ENCODE results near the gene RAB44. TPM values are rescaled to one million over a fixed set of nuclear protein-coding genes. Genes with fewer than 3 reads are reported as not detected.
"Not testable (repeated sequence)": the region's sequence is repeated elsewhere in the genome, so short reads cannot be mapped to it uniquely, and the experiment has no call there.

The RAB44 gene
- total RNA-seq, 1 experiment from 2014 or later: not detected

DNA sequence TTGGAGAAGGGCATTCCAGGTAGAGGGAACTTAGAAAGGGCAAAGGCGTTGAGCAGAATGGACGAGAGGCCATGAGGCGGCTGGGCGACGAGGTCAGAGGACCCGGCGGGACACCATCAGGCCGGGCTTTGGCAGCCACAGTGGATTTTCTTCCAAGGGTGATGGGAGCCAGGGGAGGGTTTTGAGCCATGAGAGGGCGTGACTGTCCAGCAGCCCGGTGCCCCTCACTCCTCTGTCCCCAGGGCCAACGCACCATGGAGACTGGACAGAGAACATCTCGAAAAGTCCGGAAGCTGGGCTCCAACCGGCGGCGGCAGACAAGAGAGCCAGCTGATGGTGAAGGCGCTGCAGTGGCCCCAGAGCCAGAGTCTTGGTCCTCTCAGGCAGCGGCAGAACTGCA, 6.4 kb downstream of the RAB44 start:
- H2AK5ac ChIP-seq (ENCODE audit: insufficient read length, low read length): no peak overlapping the region
- H4K91ac ChIP-seq (ENCODE audit: insufficient read length, low read depth, low read length): no peak overlapping the region
- H3K27me3 Mint-ChIP-seq (ENCODE audit: low read depth): no peaks in the 10 kb centered on the region; the same call in 1 of the 2 replicates
- no peak overlapping the region for H2BK5ac ChIP-seq (ENCODE audit: insufficient read length, low read length)
- no peak overlapping the region for H4K5ac ChIP-seq (ENCODE audit: insufficient read length, low read depth, low read length)
- H3K9me3 ChIP-seq (ENCODE audit: control insufficient read depth, low read depth, low read length): no peaks in the 10 kb centered on the region
- no CpG with 5 or more reads among the region's 18 CpGs for WGBS (ENCODE audit: extremely low coverage, insufficient read length, low lambda C conversion rate)
- H4K8ac ChIP-seq (replicated peaks; ENCODE audit: insufficient read length, low read depth, low read length): no peak overlapping the region
- H2BK15ac ChIP-seq (ENCODE audit: low read depth, low read length): no peak overlapping the region
- H2BK12ac ChIP-seq (ENCODE audit: insufficient read length, low read depth, low read length): no peak overlapping the region
- H4K20me1 ChIP-seq (ENCODE audit: control insufficient read depth, insufficient read depth, insufficient read length): no peaks in the 10 kb centered on the region
- H3K79me1 ChIP-seq (ENCODE audit: insufficient read depth, low read depth, low read length, poor library complexity, severe bottlenecking): no peaks in the 10 kb centered on the region
- H3K27ac ChIP-seq (ENCODE audit: insufficient read length, low read depth, low read length): no peak overlapping the region
- no peak overlapping the region for H2BK120ac ChIP-seq (ENCODE audit: low read depth, low read length, poor library complexity, severe bottlenecking)
- H3T11ph ChIP-seq (ENCODE audit: low read length): no peak overlapping the region
- no peaks in the 10 kb centered on the region for H3K27me3 ChIP-seq (ENCODE audit: insufficient read depth, low read length)
- H3K9me3 Mint-ChIP-seq: no peaks in the 10 kb centered on the region
- no peak overlapping the region for H2AFZ ChIP-seq (ENCODE audit: low read length)
- no peak overlapping the region for H3K4ac ChIP-seq (ENCODE audit: low read depth, low read length)
- no peaks in the 10 kb centered on the region for H3K4me1 ChIP-seq (ENCODE audit: insufficient read depth, low read length)
- no peak overlapping the region for H3K4me3 Mint-ChIP-seq
- H3K4me2 ChIP-seq (ENCODE audit: insufficient read depth, insufficient read length, low read length): no peak overlapping the region
- no peak overlapping the region for H2BK20ac ChIP-seq (ENCODE audit: low read depth, low read length, poor library complexity, severe bottlenecking)
- no peak overlapping the region for H3K27ac Mint-ChIP-seq
- H3K9ac ChIP-seq (ENCODE audit: extremely low read depth, insufficient read length, low read length): no peak overlapping the region
- no peaks in the 10 kb centered on the region for H3K4me1 Mint-ChIP-seq
- no peak overlapping the region for H3K23ac ChIP-seq (ENCODE audit: insufficient read length, low read depth, low read length)
- no peak overlapping the region for H3K18ac ChIP-seq (ENCODE audit: insufficient read length, low read depth, low read length)
- H3K23me2 ChIP-seq (ENCODE audit: insufficient read length, low read depth, low read length, poor library complexity, severe bottlenecking): no peaks in the 10 kb centered on the region
- H3K56ac ChIP-seq (ENCODE audit: insufficient read length, low read depth, low read length): no peak overlapping the region
- TF ChIP-seq, protein P1, sequence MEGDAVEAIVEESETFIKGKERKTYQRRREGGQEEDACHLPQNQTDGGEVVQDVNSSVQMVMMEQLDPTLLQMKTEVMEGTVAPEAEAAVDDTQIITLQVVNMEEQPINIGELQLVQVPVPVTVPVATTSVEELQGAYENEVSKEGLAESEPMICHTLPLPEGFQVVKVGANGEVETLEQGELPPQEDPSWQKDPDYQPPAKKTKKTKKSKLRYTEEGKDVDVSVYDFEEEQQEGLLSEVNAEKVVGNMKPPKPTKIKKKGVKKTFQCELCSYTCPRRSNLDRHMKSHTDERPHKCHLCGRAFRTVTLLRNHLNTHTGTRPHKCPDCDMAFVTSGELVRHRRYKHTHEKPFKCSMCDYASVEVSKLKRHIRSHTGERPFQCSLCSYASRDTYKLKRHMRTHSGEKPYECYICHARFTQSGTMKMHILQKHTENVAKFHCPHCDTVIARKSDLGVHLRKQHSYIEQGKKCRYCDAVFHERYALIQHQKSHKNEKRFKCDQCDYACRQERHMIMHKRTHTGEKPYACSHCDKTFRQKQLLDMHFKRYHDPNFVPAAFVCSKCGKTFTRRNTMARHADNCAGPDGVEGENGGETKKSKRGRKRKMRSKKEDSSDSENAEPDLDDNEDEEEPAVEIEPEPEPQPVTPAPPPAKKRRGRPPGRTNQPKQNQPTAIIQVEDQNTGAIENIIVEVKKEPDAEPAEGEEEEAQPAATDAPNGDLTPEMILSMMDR (conservative IDR thresholded peaks at IDR 0.05): no peak
- no peak overlapping the region for H3K14ac ChIP-seq (ENCODE audit: insufficient read depth, low read length)
- DNase-seq: no peak
- no peaks in the 10 kb centered on the region for H3K79me2 ChIP-seq (ENCODE audit: insufficient read depth, low read length)
- H3K36me3 Mint-ChIP-seq (ENCODE audit: insufficient read depth in 1 of 3, low read depth in 3 of 3): no peaks in the 10 kb centered on the region

DNA sequence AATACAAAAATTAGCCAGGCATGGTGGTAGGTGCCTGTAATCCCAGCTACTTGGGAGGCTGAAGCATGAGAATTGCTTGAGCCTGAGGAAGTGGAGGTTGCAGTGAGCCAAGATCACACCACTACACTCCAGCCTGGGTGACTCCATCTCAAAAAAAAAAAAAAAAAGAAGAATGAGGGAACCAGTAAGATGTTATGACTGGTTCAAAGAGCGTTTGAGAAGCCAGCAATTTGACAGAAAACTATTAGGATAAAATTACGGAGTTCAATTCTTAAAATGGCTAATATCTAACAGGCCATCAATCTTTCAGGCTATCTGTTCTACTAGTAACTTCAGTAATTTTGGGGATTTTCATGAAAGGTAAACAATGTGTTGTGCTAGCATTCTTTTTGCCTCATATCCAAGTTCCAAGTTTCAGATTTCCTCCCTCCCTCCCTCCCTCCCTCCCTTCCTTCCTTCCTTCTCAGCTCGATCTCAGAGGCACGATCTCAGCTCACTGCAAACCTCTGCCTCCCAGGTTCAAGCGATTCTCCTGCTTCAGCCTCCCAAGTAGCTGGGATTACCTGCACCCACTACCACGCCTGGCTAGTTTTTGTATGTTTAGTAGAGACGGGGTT, 7.4 kb downstream of the RAB44 start:
- H2BK120ac ChIP-seq (ENCODE audit: low read depth, low read length, poor library complexity, severe bottlenecking); H3K9me3 ChIP-seq (ENCODE audit: control insufficient read depth, low read depth, low read length); H3K27ac Mint-ChIP-seq; H2AK5ac ChIP-seq (ENCODE audit: insufficient read length, low read length); H2BK12ac ChIP-seq (ENCODE audit: insufficient read length, low read depth, low read length); H3K23ac ChIP-seq (ENCODE audit: insufficient read length, low read depth, low read length); DNase-seq; H3K36me3 Mint-ChIP-seq (ENCODE audit: insufficient read depth in 1 of 3, low read depth in 3 of 3); H2BK5ac ChIP-seq (ENCODE audit: insufficient read length, low read length); H3K4me3 Mint-ChIP-seq; H3K9me3 Mint-ChIP-seq; H3K27me3 ChIP-seq (ENCODE audit: insufficient read depth, low read length); H3K9ac ChIP-seq (ENCODE audit: extremely low read depth, insufficient read length, low read length); H3K18ac ChIP-seq (ENCODE audit: insufficient read length, low read depth, low read length); H4K20me1 ChIP-seq (ENCODE audit: control insufficient read depth, insufficient read depth, insufficient read length); H3K4me1 ChIP-seq (ENCODE audit: insufficient read depth, low read length); H3K4me1 Mint-ChIP-seq; H2BK20ac ChIP-seq (ENCODE audit: low read depth, low read length, poor library complexity, severe bottlenecking); H3K79me1 ChIP-seq (ENCODE audit: insufficient read depth, low read depth, low read length, poor library complexity, severe bottlenecking); H4K5ac ChIP-seq (ENCODE audit: insufficient read length, low read depth, low read length); H3K23me2 ChIP-seq (ENCODE audit: insufficient read length, low read depth, low read length, poor library complexity, severe bottlenecking); H2BK15ac ChIP-seq (ENCODE audit: low read depth, low read length); H3K27ac ChIP-seq (ENCODE audit: insufficient read length, low read depth, low read length); H3K56ac ChIP-seq (ENCODE audit: insufficient read length, low read depth, low read length); H4K8ac ChIP-seq (replicated peaks; ENCODE audit: insufficient read length, low read depth, low read length); H3K27me3 Mint-ChIP-seq (ENCODE audit: low read depth); H3K4ac ChIP-seq (ENCODE audit: low read depth, low read length); H3K79me2 ChIP-seq (ENCODE audit: insufficient read depth, low read length); H2AFZ ChIP-seq (ENCODE audit: low read length); H3T11ph ChIP-seq (ENCODE audit: low read length); H4K91ac ChIP-seq (ENCODE audit: insufficient read length, low read depth, low read length); H3K14ac ChIP-seq (ENCODE audit: insufficient read depth, low read length); H3K4me2 ChIP-seq (ENCODE audit: insufficient read depth, insufficient read length, low read length): not testable (repeated sequence)
- no CpG with 5 or more reads among the region's 7 CpGs for WGBS (ENCODE audit: extremely low coverage, insufficient read length, low lambda C conversion rate)
